DOHH2 (cell line): ENCODE measurements around the gene RAB43.
"Not testable (repeated sequence)": the region's sequence is repeated elsewhere in the genome, so short reads cannot be mapped to it uniquely, and the experiment has no call there.

Experiments
- H3F3A ChIP-seq: fragments of 200-600 bp; sonication (generic), shearing (Covaris generic); 2 replicates; pipeline ENCODE4 v1.6.0; 2016; ENCODE audit warnings: antibody characterized with exemption, mild to moderate bottlenecking; ENCODE audit not compliant: control insufficient read depth, insufficient read depth
- H3K27ac ChIP-seq: fragments of 200-600 bp; sonication (generic); 2 replicates; pipeline ENCODE4 v1.5.1; 2014; ENCODE audit warnings: low read depth, mild to moderate bottlenecking, low read length, moderate library complexity
- H3K27me3 ChIP-seq: fragments of 200-600 bp; sonication (generic); 2 replicates; pipeline ENCODE4 v1.6.1; 2014; ENCODE audit warnings: mild to moderate bottlenecking, low read length, mixed read lengths; ENCODE audit not compliant: control insufficient read depth
- H3K36me3 ChIP-seq: fragments of 200-600 bp; sonication (generic); 2 replicates; pipeline ENCODE4 v1.6.1; 2014; ENCODE audit warnings: mild to moderate bottlenecking, low read length, moderate library complexity, mixed read lengths; ENCODE audit not compliant: control insufficient read depth
- H3K4me1 ChIP-seq: fragments of 200-600 bp; sonication (generic); 2 replicates; pipeline ENCODE4 v1.6.1; 2014; ENCODE audit warnings: mild to moderate bottlenecking, low read length, mixed read lengths; ENCODE audit not compliant: control insufficient read depth
- H3K4me2 ChIP-seq: fragments of 200-600 bp; sonication (generic); 2 replicates; pipeline ENCODE4 v1.6.0; 2014; ENCODE audit warnings: mild to moderate bottlenecking, low read length, moderate library complexity
- H3K4me3 ChIP-seq: fragments of 200-600 bp; sonication (generic); 2 replicates; pipeline ENCODE4 v1.5.1; 2014; ENCODE audit warnings: mild to moderate bottlenecking, low read length, mixed read lengths
- H3K79me2 ChIP-seq: fragments of 200-600 bp; sonication (generic); 2 replicates; pipeline ENCODE4 v1.6.1; 2014; ENCODE audit warnings: mild to moderate bottlenecking, low read length, mixed read lengths; ENCODE audit not compliant: control insufficient read depth
- H3K9me2 ChIP-seq: fragments of 200-600 bp; sonication (generic); replicated peaks from 2 replicates; pipeline ENCODE4 v1.6.1; 2014; ENCODE audit warnings: mild to moderate bottlenecking, low read length, mixed read lengths; ENCODE audit not compliant: control insufficient read depth
- H3K9me3 ChIP-seq: fragments of 200-600 bp; sonication (generic); 2 replicates; pipeline ENCODE4 v1.6.1; 2014; ENCODE audit warnings: antibody characterized with exemption, low read length, mixed read lengths; ENCODE audit not compliant: control insufficient read depth, insufficient read depth
- H4K20me1 ChIP-seq: fragments of 200-600 bp; sonication (generic); 2 replicates; pipeline ENCODE4 v1.6.0; 2014; ENCODE audit warnings: low read depth, mild to moderate bottlenecking, antibody characterized with exemption, low read length, moderate library complexity; ENCODE audit not compliant: control insufficient read depth, insufficient read depth
- CTCF ChIP-seq: fragments of 200-600 bp; sonication (generic); IDR thresholded peaks from one replicate; pipeline ENCODE4 v1.5.1; 2014; ENCODE audit warnings: antibody characterized with exemption, mild to moderate bottlenecking, low read depth, low read length; ENCODE audit not compliant: poor library complexity, severe bottlenecking
- EZH2phosphoT487 ChIP-seq: fragments of 200-600 bp; sonication (generic); IDR thresholded peaks from 2 replicates; pipeline ENCODE4 v1.6.1; 2017; ENCODE audit warnings: borderline replicate concordance, mild to moderate bottlenecking, antibody characterized with exemption, low read length, moderate library complexity, mixed read lengths

Gene RAB43

GRCh38 chr3:129095285-129095684 lies 26.3 kb downstream of the RAB43 start:
- Histone ChIP-seq H3F3A (no peaks in the 10 kb centered on the region), H3K27ac (no peak overlapping the region), H3K9me3 (no peaks in the 10 kb centered on the region), H3K4me1 (no peaks in the 10 kb centered on the region), H3K9me2 (no peaks in the 10 kb centered on the region), H3K79me2 (no peaks in the 10 kb centered on the region), H3K27me3 (no peaks in the 10 kb centered on the region), H4K20me1 (no peaks in the 10 kb centered on the region), H3K4me3 (no peak overlapping the region), H3K36me3 (no peaks in the 10 kb centered on the region), H3K4me2 (no peak overlapping the region)
- no peak for TF ChIP-seq CTCF

- not testable (repeated sequence) for H3K27ac ChIP-seq, H3K4me3 ChIP-seq, H3K9me2 ChIP-seq, H3K27me3 ChIP-seq, H3K79me2 ChIP-seq, H3F3A ChIP-seq, H4K20me1 ChIP-seq, H3K9me3 ChIP-seq, H3K4me2 ChIP-seq, H3K36me3 ChIP-seq, H3K4me1 ChIP-seq
Observed at GRCh38 chr3:129088312-129088711, 33.3 kb downstream of the RAB43 start.

- H3K27me3 ChIP-seq, H3F3A ChIP-seq, H3K9me3 ChIP-seq, H3K9me2 ChIP-seq, H3K36me3 ChIP-seq, H3K4me3 ChIP-seq, H3K79me2 ChIP-seq, H4K20me1 ChIP-seq, H3K27ac ChIP-seq, H3K4me2 ChIP-seq, H3K4me1 ChIP-seq: not testable (repeated sequence)
Observed at GRCh38 chr3:129087904-129088303, 33.7 kb downstream of the RAB43 start.

GRCh38 chr3:129087138-129087702 lies 34.4 kb downstream of the RAB43 start:
- Histone ChIP-seq H3K9me3 (no peaks in the 10 kb centered on the region), H3K9me2 (no peaks in the 10 kb centered on the region), H3K4me1 (no peaks in the 10 kb centered on the region), H3K36me3 (no peaks in the 10 kb centered on the region), H3K4me2 (no peak overlapping the region), H3K79me2 (no peaks in the 10 kb centered on the region), H3K27me3 (no peaks in the 10 kb centered on the region), H4K20me1 (no peaks in the 10 kb centered on the region), H3F3A (no peaks in the 10 kb centered on the region), H3K27ac (no peak overlapping the region), H3K4me3 (no peak overlapping the region)
- no peak for TF ChIP-seq EZH2phosphoT487

- Histone ChIP-seq H4K20me1 (no peaks in the 10 kb centered on the region), H3K4me2 (no peak overlapping the region), H3K9me3 (no peaks in the 10 kb centered on the region), H3K79me2 (no peaks in the 10 kb centered on the region), H3K27ac (no peak overlapping the region), H3F3A (no peaks in the 10 kb centered on the region), H3K4me3 (no peak overlapping the region), H3K4me1 (no peaks in the 10 kb centered on the region), H3K27me3 (no peaks in the 10 kb centered on the region), H3K36me3 (no peaks in the 10 kb centered on the region), H3K9me2 (no peaks in the 10 kb centered on the region)
- TF ChIP-seq CTCF = no peak
- TF ChIP-seq EZH2phosphoT487 = no peak
Observed at GRCh38 chr3:129085818-129086217, 35.8 kb downstream of the RAB43 start.
